ENCODE data around the gene MICU1.

- TF ChIP-seq POLR2AphosphoS5 (IDR thresholded peaks at IDR 0.05; ENCODE audit: low read depth, low read length) (no peak), REST (IDR thresholded peaks at IDR 0.05; ENCODE audit: insufficient read depth in 1 of 2, low read depth in 2 of 2, low read length in 1 of 2) (no peak), TCF7L2 (IDR thresholded peaks at IDR 0.05; ENCODE audit: low read depth, low read length) (no peak), CTCF (IDR thresholded peaks at IDR 0.05) (no peak), SIN3A (IDR thresholded peaks at IDR 0.05; ENCODE audit: borderline replicate concordance, insufficient read depth, low read depth, low read length) (no peak)
Observed at GRCh38 chr10:72567421-72567820, 58.5 kb downstream of the MICU1 start.
